NCI-H1417 (cell line): ENCODE data around the gene AQP11.

ENCODE experiments used
- DNase-seq, 3 experiments: peaks; one replicate each; lab custom pipeline; 2025; lab: John Stamatoyannopoulos, UW

The AQP11 gene

DNA sequence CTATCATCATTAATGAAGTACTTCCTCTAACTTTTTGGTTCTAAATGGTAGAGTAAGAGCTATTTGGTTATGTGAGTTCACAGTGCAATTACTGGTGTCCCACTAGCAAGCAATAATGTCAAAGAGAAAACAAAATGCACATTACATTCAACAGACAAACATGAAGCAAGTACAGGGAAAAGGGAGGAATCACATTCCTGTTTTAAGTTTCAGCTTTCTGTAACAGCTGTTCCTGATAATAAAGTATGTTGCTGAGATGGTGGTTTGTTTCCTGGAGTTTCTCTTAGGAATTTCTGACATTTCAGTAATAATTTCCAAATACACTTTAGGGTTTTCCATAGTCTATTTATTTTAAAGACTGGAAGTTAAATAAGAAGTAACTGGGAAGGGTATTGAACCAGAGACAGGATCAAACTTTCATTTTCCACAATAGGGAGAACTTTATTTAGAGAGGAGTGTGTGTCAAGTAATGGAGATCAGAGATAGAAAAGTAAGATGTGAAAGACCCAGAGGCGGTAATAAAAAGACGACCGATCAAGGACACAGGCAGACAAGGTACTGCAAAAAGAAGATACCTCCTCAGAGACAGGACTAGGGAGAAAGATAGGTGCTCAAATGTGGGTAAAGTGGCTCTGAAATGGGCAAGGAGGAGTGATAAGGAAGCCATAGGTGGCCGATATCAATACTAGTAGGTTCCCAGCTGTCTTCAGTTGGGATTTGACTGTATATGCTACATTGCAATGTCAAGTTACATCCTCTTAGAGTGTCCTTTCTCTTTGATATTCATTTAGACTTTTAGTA is 68.7 kb downstream of the AQP11 start:
- no peak for DNase-seq
